ENCODE data around the gene USP35. TPM values are rescaled to one million over a fixed set of nuclear protein-coding genes. Genes with fewer than 3 reads are reported as not detected.

Gene USP35
- total and polyA plus RNA-seq, 2 donors (not counting 1 experiment from before 2014, with no cell fraction given) = 4.8 to 6.0 TPM

DNA sequence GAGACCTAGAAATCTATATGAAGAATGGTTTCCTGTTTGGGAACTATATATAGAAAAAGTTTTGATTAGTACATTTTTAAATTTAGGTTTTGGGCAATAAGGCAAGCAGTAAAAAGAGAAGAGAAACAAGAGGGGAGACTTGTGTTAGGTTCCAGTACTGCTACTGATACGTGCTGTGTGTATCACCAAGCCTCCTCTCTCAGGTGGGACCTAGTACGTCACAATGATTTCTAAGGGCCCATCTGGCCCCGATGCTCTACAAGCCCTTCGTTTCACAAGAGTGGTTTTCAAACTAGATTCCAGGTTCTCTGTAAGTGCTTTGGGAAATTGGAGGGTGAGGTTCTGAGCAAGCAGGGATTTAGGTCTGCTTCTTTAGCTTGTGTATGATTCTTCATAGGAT, 39.2 kb downstream of the USP35 start:
- ATAC-seq (ENCODE audit: low read depth) = peak; percentile 57
- peaks cover 44 to 47% of the 10 kb centered on the region in 2 donors for H3K4me1 ChIP-seq (ENCODE audit: control insufficient read depth in 2 of 2, insufficient read depth in 2 of 2, low read length in 2 of 2)
- H3K27ac ChIP-seq (ENCODE audit: low read length in 2 of 2) = peak overlapping the region in 1 of 2 donors; percentile 2
- H3K4me3 ChIP-seq (ENCODE audit: control extremely low read depth in 1 of 5, extremely low read depth in 1 of 5, insufficient read depth in 1 of 5, low read depth in 2 of 5, low read length in 4 of 5) = no peak overlapping the region
- Mint-ChIP-seq H3K4me1 (peaks cover 58% of the 10 kb centered on the region), H3K4me3 (peak overlapping the region; percentile 18), H3K9me3 (ENCODE audit: insufficient read depth) (no peaks in the 10 kb centered on the region), H3K27me3 (no peaks in the 10 kb centered on the region), H3K27ac (no peak overlapping the region)
- H3K4me2 ChIP-seq (replicated peaks; ENCODE audit: low read depth, low read length, poor library complexity, severe bottlenecking) = peak overlapping the region; percentile 15
- TF ChIP-seq EZH2 (IDR thresholded peaks at IDR 0.05; ENCODE audit: borderline replicate concordance, insufficient read depth, low read depth, low read length, poor library complexity, severe bottlenecking) (no peak), CTCF (IDR thresholded peaks at IDR 0.05) (no peak)
- H2AFZ ChIP-seq (ENCODE audit: insufficient read depth, low read depth, low read length, poor library complexity, severe bottlenecking) = no peak overlapping the region
- no peaks in the 10 kb centered on the region for H3K9me3 ChIP-seq (ENCODE audit: control extremely low read depth in 1 of 3, control insufficient read depth in 2 of 3, insufficient read depth in 1 of 3, low read length in 2 of 3)
- peak; percentile 59 for DNase-seq
- WGBS (ENCODE audit: insufficient coverage) = 50% methylated on average over 2 of the region's 4 CpGs
- H4K20me1 ChIP-seq (ENCODE audit: control insufficient read depth, insufficient read depth, low read length, poor library complexity, severe bottlenecking) = no peaks in the 10 kb centered on the region
- no peaks in the 10 kb centered on the region for H3K27me3 ChIP-seq (replicated peaks in 1 of 4; ENCODE audit: control extremely low read depth in 1 of 4, control insufficient read depth in 3 of 4, insufficient read depth in 4 of 4, low read length in 3 of 4)
- peaks cover 0 to 7% of the 10 kb centered on the region in 2 experiments for H3K36me3 ChIP-seq (replicated peaks in 1 of 2; ENCODE audit: control extremely low read depth in 1 of 2, control insufficient read depth in 1 of 2, extremely low read depth in 1 of 2, insufficient read depth in 2 of 2, low read length in 1 of 2)
- H3K9ac ChIP-seq (ENCODE audit: low read length) = no peak overlapping the region
- CTCF ChIA-PET = interaction anchor here (0.5 to 5.8 kb wide), 26 partner anchors 9 to 364 kb away, joined by 3 to 180 read pairs (median 6); partner anchors contain the start of gene NARS2
- intact Hi-C loops (cut with micrococcal nuclease) = loop anchor here (1.0 to 5.0 kb wide), 4 partner anchors 41 to 336 kb away; partner anchors contain the start of genes GAB2, KCTD21 and USP35
- H3K79me2 ChIP-seq (ENCODE audit: control insufficient read depth, insufficient read depth, low read length) = no peaks in the 10 kb centered on the region
- POLR2A ChIA-PET = interaction anchor here (1.2 kb wide), 1 partner anchor 336 kb away, joined by 10 read pairs; no protein-coding TSS in a partner anchor

GRCh38 chr11:78228467-78228866, 39.7 kb downstream of the USP35 start:
- DNase-seq (peak; percentile 73), ATAC-seq (ENCODE audit: low read depth) (peak; percentile 79)
- Mint-ChIP-seq H3K4me1 (peaks cover 52% of the 10 kb centered on the region), H3K4me3 (no peak overlapping the region), H3K27me3 (no peaks in the 10 kb centered on the region), H3K9me3 (ENCODE audit: insufficient read depth) (no peaks in the 10 kb centered on the region), H3K27ac (no peak overlapping the region)
- peaks cover 38 to 42% of the 10 kb centered on the region in 2 donors for H3K4me1 ChIP-seq (ENCODE audit: control insufficient read depth in 2 of 2, insufficient read depth in 2 of 2, low read length in 2 of 2)
- H3K9ac ChIP-seq (ENCODE audit: low read length) = no peak overlapping the region
- no peaks in the 10 kb centered on the region for H4K20me1 ChIP-seq (ENCODE audit: control insufficient read depth, insufficient read depth, low read length, poor library complexity, severe bottlenecking)
- TF ChIP-seq EZH2 (IDR thresholded peaks at IDR 0.05; ENCODE audit: borderline replicate concordance, insufficient read depth, low read depth, low read length, poor library complexity, severe bottlenecking) (no peak), CTCF (IDR thresholded peaks at IDR 0.05) (peak; percentile 78)
- H3K27ac ChIP-seq (ENCODE audit: low read length in 2 of 2) = peak overlapping the region in 1 of 2 donors; percentile 2
- H3K27me3 ChIP-seq (replicated peaks in 1 of 4; ENCODE audit: control extremely low read depth in 1 of 4, control insufficient read depth in 3 of 4, insufficient read depth in 4 of 4, low read length in 3 of 4) = no peaks in the 10 kb centered on the region
- no peaks in the 10 kb centered on the region for H3K9me3 ChIP-seq (ENCODE audit: control extremely low read depth in 1 of 3, control insufficient read depth in 2 of 3, insufficient read depth in 1 of 3, low read length in 2 of 3)
- ChIA-PET CTCF (interaction anchor here (0.6 to 5.8 kb wide), 25 partner anchors 9 to 363 kb away, joined by 3 to 180 read pairs (median 6); partner anchors contain the start of gene NARS2), POLR2A (interaction anchor here (1.2 kb wide), 1 partner anchor 335 kb away, joined by 10 read pairs; no protein-coding TSS in a partner anchor)
- no peak overlapping the region for H2AFZ ChIP-seq (ENCODE audit: insufficient read depth, low read depth, low read length, poor library complexity, severe bottlenecking)
- intact Hi-C loops (cut with micrococcal nuclease) = loop anchor here (1.0 to 5.0 kb wide), 4 partner anchors 41 to 336 kb away; partner anchors contain the start of genes GAB2, KCTD21 and USP35
- no peaks in the 10 kb centered on the region for H3K79me2 ChIP-seq (ENCODE audit: control insufficient read depth, insufficient read depth, low read length)
- H3K4me3 ChIP-seq (ENCODE audit: control extremely low read depth in 1 of 5, extremely low read depth in 1 of 5, insufficient read depth in 1 of 5, low read depth in 2 of 5, low read length in 4 of 5) = no peak overlapping the region
- no CpG with 5 or more reads among the region's 3 CpGs for WGBS (ENCODE audit: insufficient coverage)
- peaks cover 0 to 7% of the 10 kb centered on the region in 2 experiments for H3K36me3 ChIP-seq (replicated peaks in 1 of 2; ENCODE audit: control extremely low read depth in 1 of 2, control insufficient read depth in 1 of 2, extremely low read depth in 1 of 2, insufficient read depth in 2 of 2, low read length in 1 of 2)
- peak overlapping the region; percentile 15 for H3K4me2 ChIP-seq (replicated peaks; ENCODE audit: low read depth, low read length, poor library complexity, severe bottlenecking)
